Mucosa of rectum (tissue), 2 donors: ENCODE measurements around the gene PCDHGB7.
"Not testable (repeated sequence)": the region's sequence is repeated elsewhere in the genome, so short reads cannot be mapped to it uniquely, and the experiment has no call there.

Source experiments
- H3K27ac ChIP-seq, 2 donors: one replicate each; pipeline ENCODE4 v1.7.0; 2013; ENCODE audit warnings: inconsistent platforms in 2 of 2, low read depth in 2 of 2, low read length in 2 of 2
- H3K27me3 ChIP-seq, 2 donors: one replicate each; pipeline ENCODE4 v1.7.0; 2013; ENCODE audit warnings: low read length in 2 of 2; ENCODE audit not compliant: control insufficient read depth in 2 of 2, insufficient read depth in 2 of 2
- H3K36me3 ChIP-seq, 2 donors: one replicate each; pipeline ENCODE4 v1.7.0; 2013; ENCODE audit warnings: low read length in 2 of 2; ENCODE audit not compliant: control insufficient read depth in 2 of 2, insufficient read depth in 2 of 2
- H3K4me1 ChIP-seq, 2 donors: one replicate each; pipeline ENCODE4 v1.7.0; 2013; ENCODE audit warnings: low read length in 2 of 2, mild to moderate bottlenecking in 1 of 2; ENCODE audit not compliant: control insufficient read depth in 2 of 2, insufficient read depth in 2 of 2
- H3K4me3 ChIP-seq, 2 donors: one replicate each; pipeline ENCODE4 v1.7.0; 2013; ENCODE audit warnings: low read length in 2 of 2
- H3K9ac ChIP-seq, 2 donors: one replicate each; pipeline ENCODE4 v1.7.0; 2013; ENCODE audit warnings: low read length in 2 of 2, low read depth in 1 of 2, mild to moderate bottlenecking in 1 of 2
- H3K9me3 ChIP-seq, 2 donors: one replicate each; pipeline ENCODE4 v1.7.0; 2013; ENCODE audit warnings: low read length in 2 of 2; ENCODE audit not compliant: control insufficient read depth in 2 of 2
- donor health status: healthy.
- donor health status: Normal muscosa, but diverticular disease.

The PCDHGB7 gene

DNA sequence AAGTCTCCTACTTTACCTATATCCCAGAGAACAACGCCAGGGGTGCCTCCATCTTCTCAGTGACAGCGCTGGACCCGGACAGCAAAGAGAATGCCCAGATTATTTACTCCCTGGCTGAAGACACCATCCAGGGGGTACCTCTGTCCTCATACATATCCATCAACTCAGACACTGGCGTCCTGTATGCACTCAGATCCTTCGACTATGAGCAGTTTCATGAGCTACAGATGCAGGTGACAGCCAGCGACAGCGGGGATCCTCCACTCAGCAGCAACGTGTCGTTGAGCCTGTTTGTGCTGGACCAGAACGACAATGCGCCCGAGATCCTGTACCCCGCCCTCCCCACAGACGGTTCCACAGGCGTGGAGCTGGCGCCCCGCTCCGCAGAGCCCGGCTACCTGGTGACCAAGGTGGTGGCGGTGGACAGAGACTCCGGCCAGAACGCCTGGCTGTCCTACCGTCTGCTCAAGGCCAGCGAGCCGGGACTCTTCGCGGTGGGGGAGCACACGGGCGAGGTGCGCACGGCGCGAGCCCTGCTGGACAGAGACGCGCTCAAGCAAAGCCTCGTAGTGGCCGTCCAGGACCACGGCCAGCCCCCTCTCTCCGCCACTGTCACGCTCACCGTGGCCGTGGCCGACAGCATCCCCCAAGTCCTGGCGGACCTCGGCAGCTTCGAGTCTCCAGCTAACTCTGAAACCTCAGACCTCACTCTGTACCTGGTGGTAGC, 2.8 kb upstream of the PCDHGB7 start:
- peaks cover 25 to 35% of the 10 kb centered on the region in 2 donors for H3K9me3 ChIP-seq

DNA sequence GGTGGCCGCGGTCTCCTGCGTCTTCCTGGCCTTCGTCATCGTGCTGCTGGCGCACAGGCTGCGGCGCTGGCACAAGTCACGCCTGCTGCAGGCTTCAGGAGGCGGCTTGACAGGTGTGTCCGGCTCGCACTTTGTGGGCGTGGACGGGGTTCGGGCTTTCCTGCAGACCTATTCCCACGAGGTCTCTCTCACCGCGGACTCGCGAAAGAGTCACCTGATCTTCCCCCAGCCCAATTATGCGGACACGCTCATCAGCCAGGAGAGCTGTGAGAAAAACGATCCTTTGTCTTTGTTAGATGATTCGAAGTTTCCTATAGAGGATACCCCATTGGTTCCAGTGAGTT, 2.2 kb upstream of the PCDHGB7 start:
- not testable (repeated sequence) for H3K36me3 ChIP-seq, H3K4me1 ChIP-seq, H3K27ac ChIP-seq, H3K9ac ChIP-seq, H3K4me3 ChIP-seq, H3K27me3 ChIP-seq
- H3K9me3 ChIP-seq, result peaks cover 27 to 33% of the 10 kb centered on the region in 2 donors

More for the DNA sequence above, 2.8 kb upstream of the PCDHGB7 start:
- H3K4me3 ChIP-seq, result peak overlapping the region in 1 of 2 donors; percentile 31
- H3K36me3 ChIP-seq, H3K27ac ChIP-seq, H3K9ac ChIP-seq, H3K27me3 ChIP-seq, H3K4me1 ChIP-seq: not testable (repeated sequence)

DNA sequence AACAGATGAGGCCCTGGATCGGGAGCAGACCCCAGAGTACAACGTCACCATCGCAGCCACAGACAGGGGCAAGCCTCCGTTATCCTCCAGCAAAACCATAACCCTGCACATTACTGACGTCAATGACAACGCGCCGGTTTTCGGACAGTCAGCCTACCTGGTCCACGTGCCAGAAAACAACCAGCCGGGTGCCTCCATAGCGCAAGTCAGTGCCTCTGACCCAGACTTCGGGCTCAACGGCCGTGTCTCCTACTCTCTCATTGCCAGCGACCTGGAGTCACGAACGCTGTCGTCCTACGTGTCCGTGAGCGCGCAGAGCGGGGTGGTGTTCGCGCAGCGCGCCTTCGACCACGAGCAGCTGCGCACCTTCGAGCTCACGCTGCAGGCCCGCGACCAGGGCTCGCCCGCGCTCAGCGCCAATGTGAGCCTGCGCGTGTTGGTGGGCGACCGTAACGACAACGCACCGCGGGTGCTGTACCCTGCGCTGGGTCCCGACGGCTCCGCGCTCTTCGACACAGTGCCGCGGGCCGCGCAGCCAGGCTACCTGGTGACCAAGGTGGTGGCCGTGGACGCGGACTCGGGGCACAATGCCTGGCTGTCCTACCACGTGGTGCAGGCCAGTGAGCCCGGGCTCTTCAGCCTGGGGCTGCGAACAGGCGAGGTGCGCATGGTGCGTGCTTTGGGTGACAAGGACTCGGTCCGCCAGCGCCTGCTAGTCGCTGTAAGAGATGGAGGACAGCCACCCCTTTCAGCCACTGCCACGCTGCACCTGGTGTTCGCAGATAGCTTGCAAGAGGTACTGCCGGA, 1.8 kb downstream of the PCDHGB7 start:
- Histone ChIP-seq H3K4me1 (no peaks in the 10 kb centered on the region), H3K9me3 (peaks cover 37 to 44% of the 10 kb centered on the region in 2 donors), H3K27ac (no peak overlapping the region), H3K4me3 (peak overlapping the region in 1 of 2 donors; percentile 31), H3K9ac (no peak overlapping the region), H3K36me3 (no peaks in the 10 kb centered on the region), H3K27me3 (no peaks in the 10 kb centered on the region)

DNA sequence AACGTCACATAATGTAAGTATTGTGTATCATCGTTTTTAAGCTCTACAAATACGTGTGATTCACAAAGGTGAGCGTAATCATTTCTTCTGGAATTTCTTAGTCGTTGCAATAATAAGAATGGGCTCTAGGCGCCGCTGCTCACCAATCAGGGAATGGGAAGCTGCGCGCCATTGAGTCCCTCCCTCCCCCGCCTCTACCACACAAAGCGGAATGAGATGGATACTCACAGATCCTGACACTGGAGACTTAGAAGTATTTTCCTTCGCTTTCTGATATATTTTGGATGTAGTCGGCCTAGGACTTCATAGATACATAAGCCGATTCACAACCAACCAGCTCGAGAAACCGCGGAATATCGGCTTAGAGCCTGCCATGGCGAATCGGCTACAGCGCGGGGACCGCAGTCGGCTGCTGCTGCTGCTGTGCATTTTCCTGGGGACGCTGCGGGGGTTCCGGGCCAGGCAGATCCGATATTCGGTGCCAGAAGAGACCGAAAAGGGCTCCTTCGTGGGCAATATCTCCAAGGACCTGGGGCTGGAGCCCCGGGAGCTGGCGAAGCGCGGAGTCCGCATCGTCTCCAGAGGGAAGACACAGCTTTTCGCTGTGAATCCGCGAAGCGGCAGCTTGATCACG, 3.5 kb downstream of the PCDHGB7 start, which contains the start of gene PCDHGA11:
PCDHGA11 (plus strand) TSS at position 197 of the 634 bp plus-strand sequence; CDS start at position 374, 177 bp downstream.
- Histone ChIP-seq H3K4me3 (peak within 1 kb of the TSS; percentile 13 to 47), H3K36me3 (no peaks in the 10 kb centered on the region), H3K27ac (no peak within 1 kb of the TSS), H3K4me1 (no peaks in the 10 kb centered on the region), H3K27me3 (no peaks in the 10 kb centered on the region), H3K9ac (no peak within 1 kb of the TSS), H3K9me3 (peaks cover 41 to 45% of the 10 kb centered on the region in 2 donors)

DNA sequence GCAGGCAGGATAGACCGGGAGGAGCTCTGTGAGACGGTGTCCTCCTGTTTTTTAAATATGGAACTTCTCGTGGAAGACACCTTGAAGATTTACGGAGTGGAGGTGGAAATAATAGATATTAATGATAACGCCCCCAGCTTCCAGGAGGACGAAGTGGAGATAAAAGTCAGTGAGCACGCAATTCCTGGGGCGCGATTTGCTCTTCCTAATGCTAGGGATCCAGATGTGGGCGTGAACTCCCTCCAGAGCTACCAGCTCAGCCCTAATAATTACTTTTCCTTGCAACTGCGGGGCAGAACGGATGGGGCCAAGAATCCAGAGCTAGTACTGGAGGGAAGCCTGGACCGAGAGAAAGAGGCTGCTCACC, 4.0 kb downstream of the PCDHGB7 start:
- Histone ChIP-seq H3K4me1 (no peaks in the 10 kb centered on the region), H3K4me3 (peak overlapping the region in 1 of 2 donors; percentile 47), H3K9ac (no peak overlapping the region), H3K27me3 (no peaks in the 10 kb centered on the region), H3K9me3 (peaks cover 45% of the 10 kb centered on the region in 2 donors), H3K27ac (no peak overlapping the region), H3K36me3 (no peaks in the 10 kb centered on the region)

DNA sequence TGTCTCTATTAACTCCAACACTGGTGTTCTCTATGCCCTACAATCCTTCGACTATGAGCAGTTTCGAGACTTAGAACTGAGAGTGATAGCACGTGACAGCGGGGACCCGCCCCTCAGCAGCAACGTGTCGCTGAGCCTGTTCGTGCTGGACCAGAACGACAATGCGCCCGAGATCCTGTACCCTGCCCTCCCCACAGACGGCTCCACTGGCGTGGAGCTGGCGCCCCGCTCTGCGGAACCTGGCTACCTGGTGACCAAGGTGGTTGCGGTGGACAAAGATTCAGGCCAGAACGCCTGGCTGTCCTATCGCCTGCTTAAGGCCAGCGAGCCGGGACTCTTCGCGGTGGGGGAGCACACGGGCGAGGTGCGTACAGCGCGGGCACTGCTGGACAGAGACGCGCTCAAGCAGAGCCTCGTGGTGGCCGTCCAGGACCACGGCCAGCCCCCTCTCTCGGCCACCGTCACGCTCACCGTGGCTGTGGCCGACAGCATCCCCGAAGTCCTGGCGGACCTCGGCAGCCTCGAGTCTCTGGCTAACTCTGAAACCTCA, 5.3 kb downstream of the PCDHGB7 start:
- H3K9me3 ChIP-seq, result peaks cover 50 to 51% of the 10 kb centered on the region in 2 donors
- H3K27ac ChIP-seq, result no peak overlapping the region
- no peak overlapping the region for H3K4me3 ChIP-seq
- H3K9ac ChIP-seq, result no peak overlapping the region
- H3K27me3 ChIP-seq, result no peaks in the 10 kb centered on the region
- no peaks in the 10 kb centered on the region for H3K4me1 ChIP-seq
- H3K36me3 ChIP-seq, result no peaks in the 10 kb centered on the region

DNA sequence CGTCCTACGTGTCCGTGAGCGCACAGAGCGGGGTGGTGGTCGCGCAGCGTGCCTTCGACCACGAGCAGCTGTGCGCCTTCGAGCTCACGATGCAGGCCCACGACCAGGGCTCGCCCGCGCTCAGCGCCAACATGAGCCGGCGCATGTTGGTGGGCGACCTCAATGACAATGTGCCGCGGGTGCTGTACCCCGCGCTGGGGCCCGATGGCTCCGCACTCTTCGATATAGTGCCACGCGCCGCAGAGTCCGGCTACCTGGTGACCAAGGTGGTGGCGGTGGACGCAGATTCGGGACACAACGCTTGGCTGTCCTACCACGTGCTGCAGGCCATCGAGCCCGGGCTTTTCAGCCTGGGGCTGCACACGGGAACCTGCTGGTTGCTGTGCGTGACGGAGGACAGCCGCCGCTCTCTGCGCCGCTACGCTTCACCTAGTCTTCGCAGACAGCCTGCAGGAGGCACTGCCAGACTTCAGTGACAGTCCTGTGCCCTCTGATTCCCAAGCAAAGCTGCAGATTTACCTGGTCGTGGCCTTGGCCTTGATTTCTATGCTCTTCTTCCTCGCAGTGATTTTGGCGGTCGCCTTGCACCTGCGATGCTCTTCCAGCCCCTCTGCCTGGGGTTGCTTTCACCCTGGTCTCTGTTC, 10.4 kb downstream of the PCDHGB7 start:
- Histone ChIP-seq H3K4me1 (no peaks in the 10 kb centered on the region), H3K9ac (no peak overlapping the region), H3K27me3 (no peaks in the 10 kb centered on the region), H3K27ac (no peak overlapping the region), H3K4me3 (no peak overlapping the region), H3K36me3 (no peaks in the 10 kb centered on the region), H3K9me3 (peaks cover 35 to 39% of the 10 kb centered on the region in 2 donors)

DNA sequence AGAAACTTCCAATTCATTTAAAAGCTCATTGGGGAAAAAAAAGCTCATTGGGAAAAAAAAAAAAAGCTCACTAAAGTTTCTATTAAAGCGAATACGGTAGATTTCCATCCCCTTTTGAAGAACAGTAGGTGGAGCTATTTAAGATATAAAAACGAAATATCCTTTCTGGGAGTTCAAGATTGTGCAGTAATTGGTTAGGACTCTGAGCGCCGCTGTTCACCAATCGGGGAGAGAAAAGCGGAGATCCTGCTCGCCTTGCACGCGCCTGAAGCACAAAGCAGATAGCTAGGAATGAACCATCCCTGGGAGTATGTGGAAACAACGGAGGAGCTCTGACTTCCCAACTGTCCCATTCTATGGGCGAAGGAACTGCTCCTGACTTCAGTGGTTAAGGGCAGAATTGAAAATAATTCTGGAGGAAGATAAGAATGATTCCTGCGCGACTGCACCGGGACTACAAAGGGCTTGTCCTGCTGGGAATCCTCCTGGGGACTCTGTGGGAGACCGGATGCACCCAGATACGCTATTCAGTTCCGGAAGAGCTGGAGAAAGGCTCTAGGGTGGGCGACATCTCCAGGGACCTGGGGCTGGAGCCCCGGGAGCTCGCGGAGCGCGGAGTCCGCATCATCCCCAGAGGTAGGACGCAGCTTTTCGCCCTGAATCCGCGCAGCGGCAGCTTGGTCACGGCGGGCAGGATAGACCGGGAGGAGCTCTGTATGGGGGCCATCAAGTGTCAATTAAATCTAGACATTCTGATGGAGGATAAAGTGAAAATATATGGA, 13.0 kb downstream of the PCDHGB7 start, which contains the start of gene PCDHGA12:
PCDHGA12 (plus strand) TSS at position 176 of the 782 bp plus-strand sequence; CDS start at position 429, 253 bp downstream.
- Histone ChIP-seq H3K27me3 (no peaks in the 10 kb centered on the region), H3K9ac (no peak within 1 kb of the TSS), H3K4me1 (no peaks in the 10 kb centered on the region), H3K36me3 (no peaks in the 10 kb centered on the region), H3K9me3 (peaks cover 25 to 36% of the 10 kb centered on the region in 2 donors), H3K27ac (no peak within 1 kb of the TSS), H3K4me3 (peak within 1 kb of the TSS; percentile 15 to 57)

DNA sequence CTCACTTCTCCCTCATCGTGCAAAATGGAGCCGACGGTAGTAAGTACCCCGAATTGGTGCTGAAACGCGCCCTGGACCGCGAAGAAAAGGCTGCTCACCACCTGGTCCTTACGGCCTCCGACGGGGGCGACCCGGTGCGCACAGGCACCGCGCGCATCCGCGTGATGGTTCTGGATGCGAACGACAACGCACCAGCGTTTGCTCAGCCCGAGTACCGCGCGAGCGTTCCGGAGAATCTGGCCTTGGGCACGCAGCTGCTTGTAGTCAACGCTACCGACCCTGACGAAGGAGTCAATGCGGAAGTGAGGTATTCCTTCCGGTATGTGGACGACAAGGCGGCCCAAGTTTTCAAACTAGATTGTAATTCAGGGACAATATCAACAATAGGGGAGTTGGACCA, 13.8 kb downstream of the PCDHGB7 start:
- Histone ChIP-seq H3K4me3 (peak overlapping the region; percentile 15 to 57), H3K4me1 (no peaks in the 10 kb centered on the region), H3K27me3 (no peaks in the 10 kb centered on the region), H3K27ac (no peak overlapping the region), H3K36me3 (no peaks in the 10 kb centered on the region), H3K9me3 (peaks cover 25 to 35% of the 10 kb centered on the region in 2 donors), H3K9ac (no peak overlapping the region)
